ENCODE data around the gene MED12L.
"Not testable (repeated sequence)": the region's sequence is repeated elsewhere in the genome, so short reads cannot be mapped to it uniquely, and the experiment has no call there.

The MED12L gene

DNA sequence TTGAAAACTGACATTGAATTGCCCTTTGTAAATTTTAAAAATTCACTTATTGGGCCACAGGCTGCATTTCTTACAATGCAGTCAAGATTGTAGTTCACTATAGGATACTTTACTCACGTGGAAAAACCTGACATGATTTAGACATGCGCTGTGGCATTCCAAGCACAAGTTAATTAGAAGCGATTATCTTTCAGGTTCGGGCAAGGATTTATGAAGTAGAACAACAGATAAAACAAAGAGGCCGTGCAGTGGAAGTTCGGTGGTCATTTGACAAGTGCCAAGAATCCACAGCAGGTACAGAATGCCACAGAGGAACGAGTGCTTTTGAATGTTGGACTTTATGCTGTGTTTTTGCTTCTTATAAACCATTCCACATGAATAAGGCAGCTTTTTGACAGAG lies 79.8 kb downstream of the MED12L start:
- H3K4me1 ChIP-seq (ENCODE audit: control insufficient read depth, insufficient read depth, low read length) = no peaks in the 10 kb centered on the region
- H3K9me3 ChIP-seq (ENCODE audit: control insufficient read depth, insufficient read depth, low read length) = no peaks in the 10 kb centered on the region
- H3K27me3 ChIP-seq (ENCODE audit: control insufficient read depth, insufficient read depth, low read length) = no peaks in the 10 kb centered on the region

DNA sequence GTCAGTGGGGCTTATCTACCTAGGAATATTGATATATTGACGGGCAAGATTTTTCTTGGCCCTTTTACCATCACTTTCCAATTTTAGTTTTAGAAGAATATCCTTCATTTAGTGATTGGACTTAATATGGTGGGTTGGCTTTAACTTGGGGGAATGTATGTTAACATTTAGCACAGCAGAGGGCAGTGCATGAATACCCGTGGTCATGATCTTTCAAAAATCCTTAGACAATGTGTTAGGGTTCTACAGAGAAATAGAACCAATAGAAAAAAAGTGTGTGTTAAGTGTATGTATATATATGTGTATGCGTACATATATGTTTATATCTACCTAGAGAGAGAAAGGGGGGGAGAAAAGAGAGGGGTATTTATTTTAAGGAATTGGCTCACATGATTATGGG lies 80.7 kb downstream of the MED12L start:
- Histone ChIP-seq H3K9ac (ENCODE audit: low read depth, low read length) (no peak overlapping the region), H3K4me1 (ENCODE audit: control insufficient read depth, insufficient read depth, low read length) (0 out of 2 replicates have a peak, but pooled peaks cover 3% of the 10 kb centered on the region), H3K27me3 (ENCODE audit: control insufficient read depth, insufficient read depth, low read length) (no peaks in the 10 kb centered on the region), H3K4me3 (ENCODE audit: low read depth, low read length) (no peak overlapping the region), H3K9me3 (ENCODE audit: control insufficient read depth, insufficient read depth, low read length) (no peaks in the 10 kb centered on the region), H3K27ac (ENCODE audit: low read depth, low read length) (no peak overlapping the region), H3K36me3 (ENCODE audit: control insufficient read depth, insufficient read depth, low read length) (peaks cover 18% of the 10 kb centered on the region)

More for the DNA sequence above, 79.8 kb downstream of the MED12L start:
- Histone ChIP-seq H3K36me3 (ENCODE audit: control insufficient read depth, insufficient read depth, low read length) (peaks cover 21% of the 10 kb centered on the region), H3K27ac (ENCODE audit: low read depth, low read length) (no peak overlapping the region), H3K4me3 (ENCODE audit: low read depth, low read length) (no peak overlapping the region), H3K9ac (ENCODE audit: low read depth, low read length) (no peak overlapping the region)

- Histone ChIP-seq H3K36me3 (ENCODE audit: control insufficient read depth, insufficient read depth, low read length) (peaks cover 16% of the 10 kb centered on the region; the same call in 1 of the 2 replicates), H3K27ac (ENCODE audit: low read depth, low read length) (no peak overlapping the region), H3K27me3 (ENCODE audit: control insufficient read depth, insufficient read depth, low read length) (no peaks in the 10 kb centered on the region), H3K4me1 (ENCODE audit: control insufficient read depth, insufficient read depth, low read length) (0 out of 2 replicates have a peak, but pooled peaks cover 3% of the 10 kb centered on the region), H3K9me3 (ENCODE audit: control insufficient read depth, insufficient read depth, low read length) (no peaks in the 10 kb centered on the region), H3K4me3 (ENCODE audit: low read depth, low read length) (no peak overlapping the region), H3K9ac (ENCODE audit: low read depth, low read length) (no peak overlapping the region)
Observed at GRCh38 chr3:151168269-151169094, 83.0 kb downstream of the MED12L start.

DNA sequence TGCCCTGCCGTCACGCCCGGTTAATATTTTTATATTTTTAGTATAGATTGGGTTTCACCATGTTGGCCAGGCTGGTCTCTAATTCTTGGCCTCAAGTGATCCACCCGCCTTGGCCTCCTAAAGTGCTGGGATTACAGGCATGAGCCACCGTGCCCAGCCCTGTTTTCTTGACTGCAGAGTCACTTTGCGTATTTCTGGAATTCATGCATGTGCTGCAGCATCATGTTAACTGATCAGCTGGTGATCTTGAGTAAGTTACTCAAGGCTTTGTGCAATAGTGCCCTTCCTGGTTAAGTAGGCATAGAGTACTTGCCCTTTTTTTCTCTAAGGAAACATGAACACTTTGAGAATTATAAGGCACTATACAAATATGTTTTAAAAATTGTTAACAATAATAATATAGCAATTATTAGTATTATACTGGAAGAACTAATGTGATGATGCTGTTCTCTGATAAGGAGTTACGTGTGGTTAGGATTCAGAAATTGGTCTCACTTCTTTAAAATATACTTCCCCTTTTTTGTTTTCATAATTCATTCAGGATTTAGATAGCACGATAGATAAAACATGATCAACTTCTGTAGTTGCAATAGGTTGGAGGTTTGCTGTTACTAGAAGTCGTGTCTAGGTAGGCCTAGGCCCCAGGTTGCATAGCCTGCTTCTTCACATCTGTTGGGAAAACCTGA lies 83.9 kb downstream of the MED12L start:
- no peaks in the 10 kb centered on the region for H3K9me3 ChIP-seq (ENCODE audit: control insufficient read depth, insufficient read depth, low read length)
- peaks cover 13% of the 10 kb centered on the region; the same call in 1 of the 2 replicates for H3K36me3 ChIP-seq (ENCODE audit: control insufficient read depth, insufficient read depth, low read length)
- H3K27ac ChIP-seq (ENCODE audit: low read depth, low read length) = no peak overlapping the region
- H3K9ac ChIP-seq (ENCODE audit: low read depth, low read length) = no peak overlapping the region
- H3K27me3 ChIP-seq (ENCODE audit: control insufficient read depth, insufficient read depth, low read length) = no peaks in the 10 kb centered on the region
- 0 out of 2 replicates have a peak, but pooled peaks cover 3% of the 10 kb centered on the region for H3K4me1 ChIP-seq (ENCODE audit: control insufficient read depth, insufficient read depth, low read length)
- H3K4me3 ChIP-seq (ENCODE audit: low read depth, low read length) = no peak overlapping the region

- not testable (repeated sequence) for H3K4me1 ChIP-seq (ENCODE audit: control insufficient read depth, insufficient read depth, low read length); H3K9ac ChIP-seq (ENCODE audit: low read depth, low read length); H3K27ac ChIP-seq (ENCODE audit: low read depth, low read length); H3K4me3 ChIP-seq (ENCODE audit: low read depth, low read length); H3K27me3 ChIP-seq (ENCODE audit: control insufficient read depth, insufficient read depth, low read length); H3K9me3 ChIP-seq (ENCODE audit: control insufficient read depth, insufficient read depth, low read length)
- H3K36me3 ChIP-seq (ENCODE audit: control insufficient read depth, insufficient read depth, low read length) = peaks cover 13% of the 10 kb centered on the region; the same call in 1 of the 2 replicates
Observed at GRCh38 chr3:151169948-151170679, 84.7 kb downstream of the MED12L start.

DNA sequence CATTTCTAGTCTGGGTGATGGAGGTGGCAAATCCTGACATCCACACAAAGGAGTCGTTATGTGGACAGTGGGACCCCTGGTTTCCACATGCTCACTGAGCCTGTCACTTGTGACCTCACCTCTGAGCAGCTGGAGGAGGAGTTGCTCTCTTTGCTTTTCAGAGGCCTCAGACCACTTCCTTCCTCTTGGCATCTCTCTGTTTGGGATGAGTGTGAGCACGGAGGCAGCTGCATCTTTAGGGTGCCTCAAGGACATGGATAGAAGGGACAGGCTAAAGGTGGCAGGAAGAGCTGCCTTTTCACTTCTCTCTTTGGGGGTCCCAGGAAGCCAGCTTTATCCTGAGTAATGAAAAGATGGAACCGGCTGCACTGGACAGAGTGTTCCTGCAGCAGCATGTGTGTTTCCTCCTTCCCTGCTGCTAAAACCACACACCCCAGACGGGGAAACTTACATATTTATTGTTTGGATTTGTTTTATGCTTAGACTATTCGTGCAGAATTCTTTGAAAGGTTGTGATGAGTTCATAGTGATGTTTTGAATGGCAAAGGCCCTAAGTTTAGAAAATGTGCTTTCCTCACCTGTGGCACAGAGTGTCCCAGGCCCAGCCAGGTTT lies 85.8 kb downstream of the MED12L start:
- Histone ChIP-seq H3K36me3 (ENCODE audit: control insufficient read depth, insufficient read depth, low read length) (peaks cover 7% of the 10 kb centered on the region; the same call in 1 of the 2 replicates), H3K9me3 (ENCODE audit: control insufficient read depth, insufficient read depth, low read length) (no peaks in the 10 kb centered on the region), H3K4me1 (ENCODE audit: control insufficient read depth, insufficient read depth, low read length) (0 out of 2 replicates have a peak, but pooled peaks cover 3% of the 10 kb centered on the region), H3K27ac (ENCODE audit: low read depth, low read length) (no peak overlapping the region), H3K9ac (ENCODE audit: low read depth, low read length) (no peak overlapping the region), H3K27me3 (ENCODE audit: control insufficient read depth, insufficient read depth, low read length) (no peaks in the 10 kb centered on the region), H3K4me3 (ENCODE audit: low read depth, low read length) (no peak overlapping the region)

GRCh38 chr3:151174351-151174750 lies 88.9 kb downstream of the MED12L start:
- Histone ChIP-seq H3K27me3 (ENCODE audit: control insufficient read depth, insufficient read depth, low read length) (no peaks in the 10 kb centered on the region), H3K4me3 (ENCODE audit: low read depth, low read length) (no peak overlapping the region), H3K36me3 (ENCODE audit: control insufficient read depth, insufficient read depth, low read length) (0 out of 2 replicates have a peak, but pooled peaks cover 3% of the 10 kb centered on the region), H3K27ac (ENCODE audit: low read depth, low read length) (no peak overlapping the region), H3K4me1 (ENCODE audit: control insufficient read depth, insufficient read depth, low read length) (0 out of 2 replicates have a peak, but pooled peaks cover 3% of the 10 kb centered on the region), H3K9ac (ENCODE audit: low read depth, low read length) (no peak overlapping the region), H3K9me3 (ENCODE audit: control insufficient read depth, insufficient read depth, low read length) (no peaks in the 10 kb centered on the region)

DNA sequence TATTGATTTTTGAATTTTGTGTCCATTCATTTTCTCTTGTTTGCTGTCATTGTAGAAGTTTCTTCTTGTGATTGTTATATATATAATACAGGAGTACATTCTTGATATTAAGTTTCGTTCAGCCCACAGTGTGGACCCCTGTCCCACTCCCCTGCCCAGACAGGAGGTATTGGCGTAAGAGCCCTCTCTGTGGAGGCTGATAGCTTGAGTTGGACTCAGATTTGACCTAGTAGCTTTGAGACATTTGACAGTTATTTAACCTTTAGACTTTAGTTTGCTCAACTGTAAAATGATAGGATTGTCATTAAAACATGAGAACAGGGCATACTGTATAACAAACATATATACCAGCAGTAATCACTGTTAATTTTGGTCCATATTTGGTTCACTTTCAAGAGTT lies 90.5 kb downstream of the MED12L start:
- Histone ChIP-seq H3K9me3 (ENCODE audit: control insufficient read depth, insufficient read depth, low read length) (no peaks in the 10 kb centered on the region), H3K4me1 (ENCODE audit: control insufficient read depth, insufficient read depth, low read length) (no peaks in the 10 kb centered on the region), H3K27me3 (ENCODE audit: control insufficient read depth, insufficient read depth, low read length) (no peaks in the 10 kb centered on the region), H3K9ac (ENCODE audit: low read depth, low read length) (no peak overlapping the region), H3K36me3 (ENCODE audit: control insufficient read depth, insufficient read depth, low read length) (peaks cover 7% of the 10 kb centered on the region; the same call in 1 of the 2 replicates), H3K27ac (ENCODE audit: low read depth, low read length) (no peak overlapping the region), H3K4me3 (ENCODE audit: low read depth, low read length) (no peak overlapping the region)

DNA sequence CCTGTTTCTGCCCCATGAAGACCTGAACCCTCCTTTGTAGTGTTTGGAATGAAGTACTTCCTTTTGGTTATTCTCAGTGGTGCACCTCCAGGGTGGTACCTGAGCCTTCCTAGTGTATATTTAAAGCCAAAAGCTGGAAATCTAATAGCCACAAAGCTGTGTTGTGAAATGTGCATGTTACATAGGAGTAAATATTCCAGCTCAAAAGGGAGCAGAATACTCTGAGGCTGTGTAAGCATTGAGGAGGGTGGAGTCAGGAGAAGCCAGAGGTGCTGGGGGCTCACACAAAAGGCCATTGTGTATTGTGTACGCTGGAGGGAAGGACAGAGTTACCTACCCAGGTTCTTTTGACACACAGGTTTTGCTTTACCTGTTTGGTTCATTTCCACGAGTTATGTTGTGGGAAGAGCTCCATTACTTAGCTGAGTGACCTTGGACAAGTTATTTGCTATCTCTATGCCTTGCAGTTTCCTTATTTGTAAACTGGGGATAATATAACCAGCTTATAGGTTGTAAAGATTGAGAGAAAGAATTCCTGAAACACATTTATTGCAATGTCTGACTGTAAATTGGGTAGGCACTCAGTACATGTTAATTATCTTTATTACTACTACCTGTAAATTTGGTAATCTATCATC lies 92.9 kb downstream of the MED12L start:
- H3K27ac ChIP-seq (ENCODE audit: low read depth, low read length) = no peak overlapping the region
- H3K27me3 ChIP-seq (ENCODE audit: control insufficient read depth, insufficient read depth, low read length) = no peaks in the 10 kb centered on the region
- H3K4me3 ChIP-seq (ENCODE audit: low read depth, low read length) = no peak overlapping the region
- no peak overlapping the region for H3K9ac ChIP-seq (ENCODE audit: low read depth, low read length)
- H3K36me3 ChIP-seq (ENCODE audit: control insufficient read depth, insufficient read depth, low read length) = peaks cover 7% of the 10 kb centered on the region; the same call in 1 of the 2 replicates
- no peaks in the 10 kb centered on the region for H3K4me1 ChIP-seq (ENCODE audit: control insufficient read depth, insufficient read depth, low read length)
- no peaks in the 10 kb centered on the region for H3K9me3 ChIP-seq (ENCODE audit: control insufficient read depth, insufficient read depth, low read length)

Measured in HUES48 (cell line).